ENCODE results near the gene SNX27.

The SNX27 gene

GRCh38 chr1:151706464-151707415, 94.9 kb downstream of the SNX27 start:
- DNase-seq, result no peak

GRCh38 chr1:151707541-151708065, 95.8 kb downstream of the SNX27 start:
- DNase-seq, result no peak

GRCh38 chr1:151708891-151709290, 97.0 kb downstream of the SNX27 start:
- DNase-seq, result no peak

GRCh38 chr1:151710187-151710840, 98.5 kb downstream of the SNX27 start:
- peak; percentile 27 for DNase-seq

GRCh38 chr1:151711044-151711800, 99.4 kb downstream of the SNX27 start:
- no peak for DNase-seq

GRCh38 chr1:151711951-151712350, 100.1 kb downstream of the SNX27 start:
- DNase-seq, result no peak

- no peak for DNase-seq
Observed at GRCh38 chr1:151713044-151713443, 101.2 kb downstream of the SNX27 start.

- DNase-seq, result no peak
Observed at GRCh38 chr1:151713874-151714273, 102.0 kb downstream of the SNX27 start.

GRCh38 chr1:151714820-151715725, 103.2 kb downstream of the SNX27 start:
- no peak for DNase-seq

- no peak for DNase-seq
Observed at GRCh38 chr1:151715726-151716404, 104.0 kb downstream of the SNX27 start.

GRCh38 chr1:151716405-151716762, 104.5 kb downstream of the SNX27 start:
- DNase-seq, result no peak

GRCh38 chr1:151716771-151717631, 105.2 kb downstream of the SNX27 start, which contains the start of gene CELF3:
Gene CELF3, minus strand, starts transcription at chr1:151716803. Its CDS starts 783 bp downstream, at chr1:151716020.
- DNase-seq, result no peak

GRCh38 chr1:151718011-151718431, 106.2 kb downstream of the SNX27 start:
- no peak for DNase-seq

GRCh38 chr1:151718666-151719065, 106.8 kb downstream of the SNX27 start:
- DNase-seq, result no peak

- no peak for DNase-seq
Observed at GRCh38 chr1:151720125-151720524, 108.3 kb downstream of the SNX27 start.

- DNase-seq, result no peak
Observed at GRCh38 chr1:151720554-151720953, 108.7 kb downstream of the SNX27 start.

GRCh38 chr1:151720974-151721787, 109.3 kb downstream of the SNX27 start, which contains the start of gene RIIAD1:
Gene RIIAD1, plus strand, starts transcription at chr1:151721522. Its CDS starts 15 bp downstream, at chr1:151721537.
- peak; percentile 22 for DNase-seq

GRCh38 chr1:151721788-151722510, 110.1 kb downstream of the SNX27 start:
- no peak for DNase-seq

All from activated CD4-positive, alpha-beta T cell treated with anti-CD3 and anti-CD28 coated beads, Interleukin-2, amount 50 U/mL, for 16 hours (primary cell).